Smooth muscle cell (in vitro differentiated cells): ENCODE results near the gene C19orf67. TPM values are rescaled to one million over a fixed set of nuclear protein-coding genes. Genes with fewer than 3 reads are reported as not detected.

Source experiments
- DNase-seq: peaks from one replicate; lab custom pipeline; 2025; ENCODE audit not compliant: unreplicated experiment; lab: John Stamatoyannopoulos, UW
- H2AFZ ChIP-seq: fragments of 200-600 bp; sonication (generic); 2 replicates; pipeline ENCODE4 v1.6.0; 2016; ENCODE audit warnings: antibody characterized with exemption, low read depth, mild to moderate bottlenecking
- H3F3A ChIP-seq: fragments of 200-600 bp; sonication (generic); 2 replicates; pipeline ENCODE4 v1.6.0; 2017; ENCODE audit warnings: antibody characterized with exemption, low read depth
- H3K27ac ChIP-seq: fragments of 200-600 bp; sonication (generic); 2 replicates; pipeline ENCODE4 v1.5.1; 2016; ENCODE audit warnings: low read depth, mild to moderate bottlenecking
- H3K27me3 ChIP-seq: fragments of 200-600 bp; sonication (generic); 2 replicates; pipeline ENCODE4 v1.6.1; 2016; ENCODE audit warnings: low read depth, mild to moderate bottlenecking
- H3K36me3 ChIP-seq: fragments of 200-600 bp; sonication (generic); 2 replicates; pipeline ENCODE4 v1.5.1; 2016; ENCODE audit warnings: low read depth
- H3K4me1 ChIP-seq: fragments of 200-600 bp; sonication (generic); 2 replicates; pipeline ENCODE4 v1.5.1; 2016; ENCODE audit warnings: low read depth
- H3K4me2 ChIP-seq: fragments of 200-600 bp; sonication (generic); 2 replicates; pipeline ENCODE4 v1.6.0; 2016; ENCODE audit warnings: mild to moderate bottlenecking
- H3K4me3 ChIP-seq: fragments of 200-600 bp; sonication (generic); 2 replicates; pipeline ENCODE4 v1.5.1; 2016; ENCODE audit warnings: mild to moderate bottlenecking
- H3K79me2 ChIP-seq: fragments of 200-600 bp; sonication (generic); 2 replicates; pipeline ENCODE4 v1.6.0; 2016; ENCODE audit warnings: low read depth, mild to moderate bottlenecking
- H3K9ac ChIP-seq: fragments of 200-600 bp; sonication (generic); 2 replicates; pipeline ENCODE4 v1.6.0; 2016; ENCODE audit warnings: low read depth
- H3K9me3 ChIP-seq: fragments of 200-600 bp; sonication (generic); replicated peaks from 2 replicates; pipeline ENCODE4 v1.5.1; 2016; ENCODE audit warnings: low read depth
- H4K20me1 ChIP-seq: fragments of 200-600 bp; sonication (generic); 2 replicates; pipeline ENCODE4 v1.6.0; 2016; ENCODE audit warnings: low read depth
- CTCF ChIP-seq: fragments of 200-600 bp; sonication (generic); IDR thresholded peaks from 2 replicates; pipeline ENCODE4 v1.5.1; 2017; ENCODE audit warnings: borderline replicate concordance, mild to moderate bottlenecking, antibody characterized with exemption; ENCODE audit not compliant: insufficient read depth, poor library complexity, severe bottlenecking
- WGBS: methylation state at CpG from one replicate; pipeline ENCODE4 v1.1.7; 2016; ENCODE audit warnings: low lambda C conversion rate; 5-methylcytosine and 5-hydroxymethylcytosine counted together
- polyA plus RNA-seq: library from polyadenylated mRNA; unstranded; fragments of >200 nt; fragmentation: Nextera tagmentation; extraction: Ambion mirVana; gene quantifications from 2 replicates; pipeline ENCODE4 v1.2.1, GENCODE V29; 2016
- total RNA-seq: library from RNA; depleted of rRNA; stranded (reverse); fragments of >200 nt; gene quantifications from 2 replicates; pipeline ENCODE4 v1.2.3, GENCODE V29; 2014

Gene C19orf67
- total and polyA plus RNA-seq, 2 experiments from 2014 or later = 0.49 TPM; not detected in 1

- no peak overlapping the region for H3K4me2 ChIP-seq
- no peak overlapping the region for H3K9ac ChIP-seq
- no peaks in the 10 kb centered on the region for H3K27me3 ChIP-seq
- H3K36me3 ChIP-seq = no peaks in the 10 kb centered on the region
- WGBS = 100% methylated on average over 1 of the region's 1 CpG
- H3F3A ChIP-seq = no peaks in the 10 kb centered on the region
- TF ChIP-seq CTCF = no peak
- DNase-seq = no peak
- no peaks in the 10 kb centered on the region for H3K4me1 ChIP-seq
- peaks cover 8% of the 10 kb centered on the region for H4K20me1 ChIP-seq
- H3K9me3 ChIP-seq = no peaks in the 10 kb centered on the region
- no peaks in the 10 kb centered on the region for H3K79me2 ChIP-seq
- no peak overlapping the region for H2AFZ ChIP-seq
- no peak overlapping the region for H3K27ac ChIP-seq
- H3K4me3 ChIP-seq = no peak overlapping the region
Measured at GRCh38 chr19:14103310-14103709, 17.7 kb upstream of the C19orf67 start.

- Histone ChIP-seq H3K36me3 (no peaks in the 10 kb centered on the region), H3K4me3 (no peak overlapping the region), H3K9ac (no peak overlapping the region), H2AFZ (no peak overlapping the region), H4K20me1 (peaks cover 3% of the 10 kb centered on the region), H3K9me3 (no peaks in the 10 kb centered on the region), H3K4me2 (no peak overlapping the region), H3K79me2 (no peaks in the 10 kb centered on the region), H3F3A (no peaks in the 10 kb centered on the region), H3K27me3 (no peaks in the 10 kb centered on the region), H3K27ac (no peak overlapping the region), H3K4me1 (no peaks in the 10 kb centered on the region)
- DNase-seq = no peak
- TF ChIP-seq CTCF = no peak
- WGBS = 93% methylated on average over 10 of the region's 10 CpGs
Measured at GRCh38 chr19:14102756-14103155, 17.2 kb upstream of the C19orf67 start.

- Histone ChIP-seq H3K9ac (no peak overlapping the region), H3K4me1 (no peaks in the 10 kb centered on the region), H2AFZ (no peak overlapping the region), H3K9me3 (no peaks in the 10 kb centered on the region), H4K20me1 (no peaks in the 10 kb centered on the region), H3K4me3 (no peak overlapping the region), H3K79me2 (no peaks in the 10 kb centered on the region), H3F3A (no peaks in the 10 kb centered on the region), H3K27ac (no peak overlapping the region), H3K4me2 (no peak overlapping the region), H3K27me3 (no peaks in the 10 kb centered on the region), H3K36me3 (no peaks in the 10 kb centered on the region)
- WGBS = 94% methylated on average over 11 of the region's 11 CpGs
- no peak for TF ChIP-seq CTCF
- no peak for DNase-seq
Measured at GRCh38 chr19:14102102-14102696, 16.6 kb upstream of the C19orf67 start.

- no peak overlapping the region for H3K27ac ChIP-seq
- H3K79me2 ChIP-seq = no peaks in the 10 kb centered on the region
- H2AFZ ChIP-seq = no peak overlapping the region
- no peak overlapping the region for H3K4me2 ChIP-seq
- no peaks in the 10 kb centered on the region for H3K9me3 ChIP-seq
- no peak for DNase-seq
- no peak for TF ChIP-seq CTCF
- over 99% methylated on average over 6 of the region's 6 CpGs for WGBS
- H3K36me3 ChIP-seq = no peaks in the 10 kb centered on the region
- no peaks in the 10 kb centered on the region for H3K27me3 ChIP-seq
- no peaks in the 10 kb centered on the region for H3K4me1 ChIP-seq
- no peaks in the 10 kb centered on the region for H4K20me1 ChIP-seq
- no peak overlapping the region for H3K4me3 ChIP-seq
- no peaks in the 10 kb centered on the region for H3F3A ChIP-seq
- H3K9ac ChIP-seq = no peak overlapping the region
Measured at GRCh38 chr19:14101003-14101545, 15.5 kb upstream of the C19orf67 start.
